T47D (cell line): ENCODE measurements around the gene CORO2A.

ENCODE experiments used
- DNase-seq, 2 experiments: peaks; one replicate each; pipeline versions ENCODE4 v3.0.0 to v3.0.0-alpha.2; 2011 to 2012; ENCODE audit warnings: low read depth in 1 of 2, low spot score in 1 of 2
- JUND ChIP-seq: IDR thresholded peaks from 2 replicates; pipeline ENCODE4 v1.6.1; 2012; ENCODE audit warnings: low read depth
- in situ Hi-C: cut with HindIII; loops from 2 replicates; pipeline ENCODE4 v1.10.0; 2016; ENCODE audit warnings: low sequenced_read_pairs, low pct_unique_long_range_greater_than_20kb

Gene CORO2A

DNA sequence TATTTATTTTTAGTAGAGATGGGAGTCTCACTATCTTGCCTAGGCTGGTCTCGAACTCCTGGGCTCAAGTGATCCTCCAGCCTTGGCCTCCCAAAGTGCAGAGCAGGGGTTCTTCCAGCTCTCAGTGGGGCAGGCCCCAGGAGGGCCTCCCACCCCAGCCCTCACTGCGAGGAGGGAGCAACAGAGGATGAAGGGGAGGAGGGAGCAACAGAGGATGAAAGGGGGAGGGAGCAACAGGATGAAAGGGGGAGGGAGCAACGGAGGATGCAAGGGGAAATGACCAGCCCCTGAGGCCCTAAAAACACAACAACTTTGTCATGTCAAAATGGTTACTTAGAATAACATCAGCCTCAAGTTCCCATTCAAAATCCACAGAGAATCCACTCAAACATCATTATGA is 83.4 kb downstream of the CORO2A start:
- no peak for DNase-seq
- TF ChIP-seq JUND: no peak
- in situ Hi-C loops: no loop called here

DNA sequence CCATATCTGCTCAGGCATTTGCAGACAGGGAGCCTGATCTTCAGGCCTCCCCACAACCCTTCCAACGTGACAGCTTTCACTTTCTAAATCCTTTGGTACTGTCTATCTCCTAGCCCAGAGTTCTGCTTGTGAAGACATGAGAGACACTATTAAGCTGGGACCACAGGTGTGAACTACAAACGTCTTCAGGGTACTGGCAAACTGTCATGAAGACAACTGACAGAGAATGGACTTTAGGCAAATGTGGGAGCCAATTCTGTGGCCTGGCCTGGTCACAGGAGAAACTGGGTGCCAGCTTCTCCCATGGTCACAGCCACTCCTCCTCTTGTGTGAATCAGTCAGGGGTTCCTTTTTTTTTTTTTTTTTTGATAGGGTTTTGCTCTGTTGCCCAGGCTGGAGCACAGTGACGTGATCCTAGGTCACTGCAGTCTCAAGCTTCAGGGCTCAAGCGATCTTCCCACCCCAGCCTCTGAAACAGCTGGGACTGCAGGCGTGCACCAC is 83.9 kb downstream of the CORO2A start:
- in situ Hi-C loops: no loop called here
- DNase-seq: no peak
- no peak for TF ChIP-seq JUND

DNA sequence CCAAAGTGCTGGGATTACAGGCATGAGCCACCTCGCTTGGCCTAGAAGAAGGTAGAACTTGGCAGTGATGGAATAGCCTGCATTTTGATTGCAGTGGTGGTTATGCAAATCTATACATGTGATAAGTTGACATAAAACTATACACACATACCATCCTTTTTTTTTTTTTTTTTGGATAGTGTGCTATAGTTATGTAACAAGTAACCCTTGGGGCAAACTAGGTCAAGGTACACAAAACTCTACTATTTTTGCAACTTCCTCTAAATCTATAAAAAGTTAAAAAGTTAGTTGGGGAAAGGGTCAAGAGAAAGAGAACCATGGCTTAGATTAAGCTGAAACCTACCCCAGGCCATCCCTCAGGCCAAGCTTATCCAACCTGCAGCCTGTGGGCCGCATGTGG is 84.5 kb downstream of the CORO2A start:
- DNase-seq: no peak
- TF ChIP-seq JUND: no peak
- in situ Hi-C loops: no loop called here

DNA sequence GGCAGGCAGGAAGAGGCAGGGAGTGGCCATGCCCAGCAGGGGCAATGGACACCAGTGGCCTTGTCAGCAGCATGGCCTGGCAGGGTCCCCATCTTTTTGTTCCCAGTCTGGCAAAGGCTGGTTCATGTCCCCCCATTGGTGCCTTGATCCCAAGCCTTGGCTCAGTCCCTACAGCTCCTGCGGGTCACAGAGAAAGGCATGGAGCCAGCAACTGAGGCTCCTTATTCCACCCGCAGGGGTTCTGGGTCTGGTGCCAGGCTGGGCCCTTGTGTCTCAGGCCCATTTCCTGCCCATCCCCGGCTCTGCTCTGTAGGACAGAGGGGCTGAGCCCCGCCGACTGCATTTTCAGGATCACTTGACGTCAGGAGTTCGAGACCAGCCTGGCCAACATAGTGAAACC is 87.4 kb downstream of the CORO2A start:
- in situ Hi-C loops: no loop called here
- no peak for DNase-seq
- no peak for TF ChIP-seq JUND

DNA sequence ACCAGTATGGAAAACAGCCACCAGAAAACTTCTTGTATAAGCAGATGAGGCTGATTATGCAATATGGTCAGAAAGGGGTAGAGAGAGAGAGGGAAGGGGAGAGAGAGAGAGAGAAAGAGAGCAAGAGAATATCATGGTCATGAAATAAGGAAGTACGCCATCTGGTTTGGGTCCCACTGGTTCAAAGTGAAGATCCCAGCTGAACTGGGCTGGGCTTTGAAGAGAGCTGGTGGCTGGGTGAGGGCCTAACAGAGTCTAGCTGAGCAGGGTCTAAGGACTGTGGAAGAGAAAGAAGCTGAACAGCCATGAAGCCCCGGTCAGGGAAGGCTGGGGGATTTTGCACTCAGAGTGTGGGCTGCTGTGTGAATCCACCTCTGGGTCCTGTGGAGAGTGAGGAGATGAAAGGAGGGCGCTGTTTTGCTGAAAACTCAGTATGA is 88.0 kb downstream of the CORO2A start:
- no peak for DNase-seq
- TF ChIP-seq JUND: no peak
- in situ Hi-C loops: no loop called here

DNA sequence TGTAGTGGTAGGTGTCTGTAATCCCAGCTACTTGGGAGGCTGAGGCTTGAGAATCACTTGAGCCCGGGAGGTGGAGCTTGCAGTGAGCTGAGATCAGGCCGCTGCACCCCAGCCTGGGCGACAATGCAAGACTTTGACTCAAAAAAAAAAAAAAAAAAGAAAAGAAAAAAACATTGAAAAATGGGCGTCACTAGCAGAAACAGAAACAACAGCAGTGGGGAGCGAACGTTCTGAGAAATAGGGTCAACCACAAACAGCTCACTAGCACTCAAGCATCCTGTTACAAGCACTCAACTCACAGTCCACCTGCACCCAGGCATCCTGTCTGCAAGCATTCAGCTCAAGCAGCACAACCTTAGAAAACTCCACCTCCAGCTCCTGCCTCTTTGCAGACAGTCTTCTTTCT is 90.6 kb downstream of the CORO2A start:
- in situ Hi-C loops: no loop called here
- TF ChIP-seq JUND: no peak
- DNase-seq: no peak

DNA sequence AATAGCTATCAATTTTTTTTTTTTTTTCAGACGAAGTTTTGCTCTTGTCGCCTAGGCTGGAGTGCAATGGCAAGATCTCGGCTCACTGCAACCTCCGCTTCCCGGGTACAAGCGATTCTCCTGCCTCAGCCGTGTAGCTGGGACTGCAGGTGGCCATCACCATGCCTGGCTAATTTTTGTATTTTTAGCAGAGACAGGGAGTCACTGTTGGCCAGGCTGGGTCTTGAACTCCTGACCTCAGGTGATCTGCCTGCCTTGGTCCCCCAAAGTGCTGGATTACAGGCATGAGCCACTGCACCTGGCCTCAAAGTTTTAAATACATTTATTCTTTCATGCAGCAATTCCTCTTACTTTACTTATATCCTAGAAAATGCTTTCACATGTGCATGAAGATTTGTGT is 91.0 kb downstream of the CORO2A start:
- TF ChIP-seq JUND: no peak
- DNase-seq: no peak
- in situ Hi-C loops: no loop called here

DNA sequence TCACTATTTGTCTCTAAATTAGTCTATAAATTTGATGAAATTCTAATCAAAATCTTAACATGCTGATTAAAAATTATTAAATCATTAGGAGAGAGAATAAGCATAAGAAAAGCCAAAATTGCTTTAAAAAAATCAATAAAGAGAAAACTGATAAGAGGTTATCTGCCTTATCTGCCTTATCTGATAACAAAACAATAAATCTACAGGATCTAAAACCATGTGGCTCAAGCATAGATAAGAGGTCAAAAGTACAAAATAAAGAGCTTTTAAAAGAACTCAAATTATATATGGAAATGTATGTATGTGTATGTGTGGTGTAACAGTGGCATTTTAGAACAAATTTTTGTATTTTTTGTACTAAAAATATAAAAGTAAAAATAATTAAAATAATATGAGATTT is 92.0 kb downstream of the CORO2A start:
- no peak for TF ChIP-seq JUND
- in situ Hi-C loops: no loop called here
- no peak for DNase-seq

DNA sequence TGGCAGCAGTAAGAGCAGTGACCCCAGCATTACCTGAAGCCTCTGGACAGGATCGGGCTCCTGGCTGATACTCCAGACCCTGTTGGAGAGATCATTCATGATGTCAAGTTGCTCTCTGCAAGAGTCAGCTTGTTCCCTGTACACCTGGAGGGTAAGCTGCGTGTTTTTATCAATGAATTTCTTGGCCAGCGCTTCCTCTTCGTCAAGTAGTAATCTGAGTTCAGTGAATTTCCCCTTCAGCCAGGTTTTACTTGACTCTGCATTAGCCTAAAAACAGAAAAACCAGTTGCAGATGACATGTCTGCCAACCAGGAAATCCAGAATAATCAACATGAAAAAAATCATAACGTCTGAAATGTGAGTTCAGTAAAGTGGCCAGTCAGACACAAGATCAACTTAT is 92.5 kb downstream of the CORO2A start:
- no peak for DNase-seq
- in situ Hi-C loops: no loop called here
- TF ChIP-seq JUND: no peak

DNA sequence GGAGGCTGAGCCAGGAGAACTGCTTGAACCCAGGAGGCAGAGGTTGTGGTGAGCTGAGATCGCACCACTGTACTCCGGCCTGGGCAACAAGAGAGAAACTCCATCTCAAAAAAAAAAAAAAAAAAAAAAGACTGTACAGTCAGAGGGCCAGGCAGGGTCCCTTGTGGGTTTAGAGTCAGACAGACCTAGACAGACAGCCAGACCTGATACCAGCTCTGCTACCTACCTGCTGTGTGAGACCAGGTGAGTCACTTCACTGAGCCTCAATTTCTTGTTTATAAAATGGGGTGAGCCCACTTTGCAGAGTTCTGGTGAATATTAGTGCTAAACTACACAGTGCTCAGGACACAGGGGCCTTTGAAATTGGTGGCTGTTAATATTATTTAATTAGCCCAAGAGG is 93.1 kb downstream of the CORO2A start:
- DNase-seq: no peak
- in situ Hi-C loops: no loop called here
- no peak for TF ChIP-seq JUND

DNA sequence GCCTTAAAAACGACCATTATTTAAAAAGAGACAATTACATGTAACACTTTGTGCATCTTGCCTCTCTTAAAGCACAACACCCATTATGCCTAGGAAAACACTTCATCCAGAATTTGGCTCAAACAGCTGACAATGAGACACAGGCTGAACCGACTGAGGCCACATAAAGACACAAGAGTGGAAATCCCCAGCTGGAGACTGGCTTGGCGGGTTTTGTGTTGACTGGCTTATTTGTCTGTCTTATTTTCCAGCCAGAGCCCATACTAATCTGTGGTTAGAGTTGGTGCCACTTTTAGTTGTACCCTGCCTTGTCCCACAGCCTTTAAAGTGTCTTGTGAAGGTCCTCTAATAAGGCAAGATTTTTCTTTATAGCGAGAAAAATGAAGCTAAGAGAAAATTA is 94.6 kb downstream of the CORO2A start:
- in situ Hi-C loops: no loop called here
- DNase-seq: peak; percentile 56 to 76
- TF ChIP-seq JUND: no peak

DNA sequence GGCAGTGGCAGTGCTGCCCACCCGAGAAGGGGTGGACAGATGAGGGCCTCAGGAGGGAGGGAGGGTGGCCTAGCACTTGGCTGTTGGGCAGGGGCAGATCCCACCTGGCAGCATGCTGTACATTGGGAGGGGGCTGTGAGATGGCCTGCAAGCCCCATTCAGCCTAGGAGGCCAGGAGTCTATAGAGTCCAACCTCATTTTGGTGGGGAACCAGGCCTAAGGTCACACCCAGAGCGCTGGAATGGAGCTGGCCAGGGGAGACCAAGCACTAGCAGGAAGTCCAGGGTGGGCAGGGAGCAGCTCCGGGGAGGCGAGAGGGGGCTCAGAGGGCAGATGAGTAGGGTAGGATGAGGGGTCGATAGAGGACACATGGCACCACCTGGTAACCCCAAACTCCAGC is 96.3 kb downstream of the CORO2A start:
- in situ Hi-C loops: no loop called here
- TF ChIP-seq JUND: no peak
- DNase-seq: no peak

DNA sequence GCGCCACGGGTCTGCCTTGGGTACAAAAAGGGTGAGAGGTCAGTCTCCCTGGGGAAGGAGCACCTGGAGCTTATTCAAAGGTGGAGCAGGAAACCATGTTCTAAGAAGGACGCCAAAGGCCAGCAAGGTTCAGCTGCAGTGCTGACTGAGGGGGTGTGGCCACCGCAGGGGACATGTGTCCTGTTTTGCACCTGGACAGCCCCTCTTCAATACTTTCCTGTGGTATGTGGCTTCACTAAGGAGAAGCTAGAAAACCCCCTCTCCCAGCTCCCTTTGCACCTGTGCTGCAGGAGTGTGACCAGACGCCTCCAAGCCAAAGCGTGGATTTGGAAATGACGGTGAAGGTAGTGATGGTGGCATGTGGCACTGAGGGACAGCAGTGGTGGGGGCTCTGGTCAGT is 97.0 kb downstream of the CORO2A start:
- in situ Hi-C loops: no loop called here
- DNase-seq: no peak
- TF ChIP-seq JUND: no peak

DNA sequence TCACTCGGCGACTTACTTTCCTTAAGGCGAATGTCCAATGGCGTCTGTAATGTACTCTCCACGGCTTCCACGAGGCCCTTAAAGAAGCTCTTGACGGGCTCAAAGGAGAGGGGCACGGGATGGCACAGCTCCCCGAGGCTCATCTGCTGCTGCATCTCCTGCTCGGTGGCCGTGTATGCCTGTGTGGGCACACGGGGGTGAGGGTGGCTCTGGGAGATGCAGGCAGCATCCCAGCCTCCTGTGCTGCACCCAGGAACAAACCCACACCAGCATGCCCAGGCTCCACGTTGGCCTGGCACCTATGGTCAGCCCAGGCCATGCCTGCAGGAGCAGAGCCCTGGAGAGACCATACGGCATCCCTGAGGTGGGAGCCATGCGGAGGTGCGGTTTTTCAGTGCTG is 97.6 kb downstream of the CORO2A start:
- no peak for DNase-seq
- in situ Hi-C loops: no loop called here
- TF ChIP-seq JUND: no peak
